ENCODE data around the gene PAPPA2. TPM values are rescaled to one million over a fixed set of nuclear protein-coding genes. Genes with fewer than 3 reads are reported as not detected.

The PAPPA2 gene
- total RNA-seq, 1 donor, result 5.8 TPM

DNA sequence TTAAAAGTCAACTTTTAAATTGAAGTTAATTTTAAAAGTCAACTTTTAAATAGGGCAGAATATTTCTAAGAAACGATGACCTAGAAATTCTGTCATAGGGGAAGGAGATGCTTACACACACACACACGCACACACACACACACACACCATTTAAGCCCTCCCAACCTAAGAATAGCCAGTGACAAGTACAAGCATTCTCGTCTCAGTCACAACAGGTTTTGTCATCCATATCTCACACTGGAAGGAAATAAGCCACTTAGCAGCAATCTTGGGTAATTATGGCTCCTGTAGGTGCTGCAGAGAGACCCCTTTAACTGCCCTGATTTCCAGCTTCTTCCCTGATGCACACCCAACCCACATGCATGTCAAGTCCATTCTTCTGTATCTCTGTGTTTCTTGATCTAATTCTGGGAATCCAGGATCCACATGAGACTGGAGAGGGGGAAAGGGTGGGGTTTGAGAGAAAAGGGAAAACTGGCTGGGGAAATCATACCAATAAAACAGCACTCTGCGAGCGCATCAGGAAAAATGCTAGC is 338.1 kb downstream of the PAPPA2 start:
- no peaks in the 10 kb centered on the region for H3K4me1 ChIP-seq (ENCODE audit: insufficient read depth, low read length)
- no peaks in the 10 kb centered on the region for H3K9me3 ChIP-seq (ENCODE audit: low read depth, low read length)
- H3K4me2 ChIP-seq (ENCODE audit: insufficient read depth, low read length), result no peak overlapping the region
- no peaks in the 10 kb centered on the region for H3K27me3 ChIP-seq (ENCODE audit: insufficient read depth, low read length)
- DNase-seq (ENCODE audit: insufficient read length, low spot score, missing footprints), result no peak
- TF ChIP-seq, protein P1, sequence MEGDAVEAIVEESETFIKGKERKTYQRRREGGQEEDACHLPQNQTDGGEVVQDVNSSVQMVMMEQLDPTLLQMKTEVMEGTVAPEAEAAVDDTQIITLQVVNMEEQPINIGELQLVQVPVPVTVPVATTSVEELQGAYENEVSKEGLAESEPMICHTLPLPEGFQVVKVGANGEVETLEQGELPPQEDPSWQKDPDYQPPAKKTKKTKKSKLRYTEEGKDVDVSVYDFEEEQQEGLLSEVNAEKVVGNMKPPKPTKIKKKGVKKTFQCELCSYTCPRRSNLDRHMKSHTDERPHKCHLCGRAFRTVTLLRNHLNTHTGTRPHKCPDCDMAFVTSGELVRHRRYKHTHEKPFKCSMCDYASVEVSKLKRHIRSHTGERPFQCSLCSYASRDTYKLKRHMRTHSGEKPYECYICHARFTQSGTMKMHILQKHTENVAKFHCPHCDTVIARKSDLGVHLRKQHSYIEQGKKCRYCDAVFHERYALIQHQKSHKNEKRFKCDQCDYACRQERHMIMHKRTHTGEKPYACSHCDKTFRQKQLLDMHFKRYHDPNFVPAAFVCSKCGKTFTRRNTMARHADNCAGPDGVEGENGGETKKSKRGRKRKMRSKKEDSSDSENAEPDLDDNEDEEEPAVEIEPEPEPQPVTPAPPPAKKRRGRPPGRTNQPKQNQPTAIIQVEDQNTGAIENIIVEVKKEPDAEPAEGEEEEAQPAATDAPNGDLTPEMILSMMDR (IDR thresholded peaks at IDR 0.05; ENCODE audit: extremely low read depth, low read depth, low read length), result no peak
- no peak overlapping the region for H3K4me3 ChIP-seq (ENCODE audit: insufficient read depth, low read length)
- no peaks in the 10 kb centered on the region for H4K20me1 ChIP-seq (ENCODE audit: insufficient read depth, low read length)
- H3K27ac ChIP-seq (ENCODE audit: low read depth, low read length), result no peak overlapping the region
- no peak overlapping the region for H2AFZ ChIP-seq (ENCODE audit: low read length)
- no peaks in the 10 kb centered on the region for H3K79me2 ChIP-seq (ENCODE audit: insufficient read depth, low read length)
- H3K36me3 ChIP-seq (ENCODE audit: insufficient read depth, low read length), result no peaks in the 10 kb centered on the region

DNA sequence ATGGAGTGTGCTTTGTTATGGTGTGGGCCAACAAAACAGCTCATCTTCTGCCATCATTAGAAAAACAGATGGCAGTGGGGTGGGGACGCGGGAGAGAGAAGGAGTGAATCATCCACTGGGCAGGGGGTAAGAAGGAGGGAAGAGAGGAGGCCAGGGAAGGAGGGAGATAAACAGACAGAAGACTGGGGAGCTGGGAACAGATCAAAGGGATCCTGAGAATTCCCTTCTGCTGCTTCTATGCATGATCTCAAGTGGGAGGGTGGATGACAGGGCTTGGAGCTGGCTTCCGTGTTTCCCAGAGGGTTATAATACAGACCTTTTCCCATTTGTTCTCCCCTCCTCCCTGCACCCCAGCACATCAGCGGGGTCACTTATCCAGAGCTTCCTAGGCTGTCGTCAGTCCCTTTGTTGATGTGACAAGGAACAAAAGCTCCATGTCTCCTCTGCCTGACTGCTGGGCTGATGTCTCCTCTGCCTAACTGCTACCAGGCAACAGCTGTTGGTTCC is 338.6 kb downstream of the PAPPA2 start:
- no peaks in the 10 kb centered on the region for H4K20me1 ChIP-seq (ENCODE audit: insufficient read depth, low read length)
- H3K4me3 ChIP-seq (ENCODE audit: insufficient read depth, low read length), result no peak overlapping the region
- no peak overlapping the region for H2AFZ ChIP-seq (ENCODE audit: low read length)
- no peaks in the 10 kb centered on the region for H3K79me2 ChIP-seq (ENCODE audit: insufficient read depth, low read length)
- no peaks in the 10 kb centered on the region for H3K4me1 ChIP-seq (ENCODE audit: insufficient read depth, low read length)
- H3K27me3 ChIP-seq (ENCODE audit: insufficient read depth, low read length), result no peaks in the 10 kb centered on the region
- no peaks in the 10 kb centered on the region for H3K36me3 ChIP-seq (ENCODE audit: insufficient read depth, low read length)
- H3K27ac ChIP-seq (ENCODE audit: low read depth, low read length), result no peak overlapping the region
- H3K4me2 ChIP-seq (ENCODE audit: insufficient read depth, low read length), result no peak overlapping the region
- TF ChIP-seq, protein P1 (IDR thresholded peaks at IDR 0.05; ENCODE audit: extremely low read depth, low read depth, low read length), result no peak
- no peak for DNase-seq (ENCODE audit: insufficient read length, low spot score, missing footprints)
- H3K9me3 ChIP-seq (ENCODE audit: low read depth, low read length), result no peaks in the 10 kb centered on the region

DNA sequence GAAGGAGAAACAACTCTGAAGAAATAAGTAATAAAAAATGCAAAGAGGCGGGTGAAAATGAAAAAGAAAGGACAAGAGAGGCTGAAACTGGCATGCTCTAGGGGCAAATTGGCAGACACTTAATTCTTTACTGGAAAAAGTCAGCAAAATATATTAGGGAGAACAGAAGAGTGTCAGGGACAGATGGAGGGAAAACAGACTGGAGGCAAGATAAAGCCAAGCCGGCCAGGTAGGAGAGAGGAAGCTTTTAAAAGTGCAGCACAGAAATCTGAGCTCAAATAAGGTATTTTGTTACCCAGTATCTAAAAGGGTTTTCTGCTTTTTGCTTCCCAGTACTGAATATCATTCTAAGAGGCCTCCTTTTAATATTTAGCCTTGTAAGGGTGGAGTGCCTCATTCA is 339.3 kb downstream of the PAPPA2 start:
- DNase-seq (ENCODE audit: insufficient read length, low spot score, missing footprints), result no peak
- Histone ChIP-seq H3K27ac (ENCODE audit: low read depth, low read length) (no peak overlapping the region), H3K4me1 (ENCODE audit: insufficient read depth, low read length) (no peaks in the 10 kb centered on the region), H3K4me3 (ENCODE audit: insufficient read depth, low read length) (no peak overlapping the region), H2AFZ (ENCODE audit: low read length) (no peak overlapping the region), H3K27me3 (ENCODE audit: insufficient read depth, low read length) (no peaks in the 10 kb centered on the region), H3K79me2 (ENCODE audit: insufficient read depth, low read length) (no peaks in the 10 kb centered on the region), H3K36me3 (ENCODE audit: insufficient read depth, low read length) (no peaks in the 10 kb centered on the region), H3K9me3 (ENCODE audit: low read depth, low read length) (no peaks in the 10 kb centered on the region), H4K20me1 (ENCODE audit: insufficient read depth, low read length) (no peaks in the 10 kb centered on the region), H3K4me2 (ENCODE audit: insufficient read depth, low read length) (no peak overlapping the region)
- TF ChIP-seq, protein P1 (IDR thresholded peaks at IDR 0.05; ENCODE audit: extremely low read depth, low read depth, low read length), result no peak

DNA sequence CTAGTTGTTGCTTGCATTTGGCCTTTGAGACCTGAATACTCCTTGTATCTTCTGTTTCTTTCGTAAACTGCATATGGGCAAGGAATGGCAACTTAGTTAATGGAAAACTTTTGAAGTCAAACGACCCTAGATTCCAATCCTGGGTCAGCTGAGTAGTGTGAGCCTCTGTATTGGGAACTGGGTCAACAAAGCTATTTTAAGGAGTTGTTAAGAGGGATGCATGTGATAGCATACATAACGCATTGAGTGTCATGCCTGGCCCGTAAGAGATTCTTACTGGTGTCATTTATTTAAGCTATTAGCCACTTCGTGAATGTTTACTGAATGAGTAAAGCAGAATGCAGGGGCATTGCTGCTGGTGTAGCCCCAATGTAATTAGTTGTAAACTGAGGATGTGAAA is 340.1 kb downstream of the PAPPA2 start:
- Histone ChIP-seq H3K4me3 (ENCODE audit: insufficient read depth, low read length) (no peak overlapping the region), H3K36me3 (ENCODE audit: insufficient read depth, low read length) (no peaks in the 10 kb centered on the region), H3K79me2 (ENCODE audit: insufficient read depth, low read length) (no peaks in the 10 kb centered on the region), H3K9me3 (ENCODE audit: low read depth, low read length) (no peaks in the 10 kb centered on the region), H2AFZ (ENCODE audit: low read length) (no peak overlapping the region), H4K20me1 (ENCODE audit: insufficient read depth, low read length) (no peaks in the 10 kb centered on the region), H3K4me2 (ENCODE audit: insufficient read depth, low read length) (no peak overlapping the region), H3K4me1 (ENCODE audit: insufficient read depth, low read length) (no peaks in the 10 kb centered on the region), H3K27ac (ENCODE audit: low read depth, low read length) (no peak overlapping the region), H3K27me3 (ENCODE audit: insufficient read depth, low read length) (no peaks in the 10 kb centered on the region)
- TF ChIP-seq, protein P1 (IDR thresholded peaks at IDR 0.05; ENCODE audit: extremely low read depth, low read depth, low read length), result no peak
- DNase-seq (ENCODE audit: insufficient read length, low spot score, missing footprints), result no peak
